ENCODE results near the gene OSBP2.

The OSBP2 gene

DNA sequence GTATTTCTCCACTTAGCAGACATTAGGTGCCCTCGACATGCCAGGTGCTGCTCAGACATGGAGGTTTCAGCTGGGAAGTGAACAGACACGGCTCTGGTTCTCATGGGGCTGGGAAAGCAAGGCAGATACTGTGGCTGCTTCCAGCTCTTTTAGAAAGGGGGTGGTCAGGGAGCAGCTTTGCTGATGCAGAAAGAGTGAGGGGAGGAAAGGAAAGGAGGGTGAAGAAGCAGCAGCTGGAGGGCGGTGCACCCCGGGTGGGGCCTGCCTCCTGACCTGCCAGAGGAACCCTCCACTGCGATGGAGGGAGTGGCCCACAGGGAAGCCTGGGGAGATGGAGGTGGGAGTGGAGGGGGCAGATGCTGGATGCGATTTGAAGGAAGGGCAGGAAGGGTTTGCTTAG, 197.1 kb downstream of the OSBP2 start:
- TF ChIP-seq CREB1 (IDR thresholded peaks at IDR 0.05; ENCODE audit: low read depth) (no peak), EP300 (IDR thresholded peaks at IDR 0.05; ENCODE audit: borderline replicate concordance) (no peak), TAF1 (IDR thresholded peaks at IDR 0.05; ENCODE audit: low read depth) (no peak), RAD21 (IDR thresholded peaks at IDR 0.05; ENCODE audit: low read depth) (no peak), ZBTB7A (IDR thresholded peaks at IDR 0.05; ENCODE audit: low read depth) (no peak), FOXM1 (IDR thresholded peaks at IDR 0.05; ENCODE audit: borderline replicate concordance, low read depth) (no peak), TEAD4 (IDR thresholded peaks at IDR 0.05) (no peak)
- TF ChIP-seq, protein P1, sequence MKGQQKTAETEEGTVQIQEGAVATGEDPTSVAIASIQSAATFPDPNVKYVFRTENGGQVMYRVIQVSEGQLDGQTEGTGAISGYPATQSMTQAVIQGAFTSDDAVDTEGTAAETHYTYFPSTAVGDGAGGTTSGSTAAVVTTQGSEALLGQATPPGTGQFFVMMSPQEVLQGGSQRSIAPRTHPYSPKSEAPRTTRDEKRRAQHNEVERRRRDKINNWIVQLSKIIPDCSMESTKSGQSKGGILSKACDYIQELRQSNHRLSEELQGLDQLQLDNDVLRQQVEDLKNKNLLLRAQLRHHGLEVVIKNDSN (IDR thresholded peaks at IDR 0.05) = no peak

- TF ChIP-seq, protein P2, sequence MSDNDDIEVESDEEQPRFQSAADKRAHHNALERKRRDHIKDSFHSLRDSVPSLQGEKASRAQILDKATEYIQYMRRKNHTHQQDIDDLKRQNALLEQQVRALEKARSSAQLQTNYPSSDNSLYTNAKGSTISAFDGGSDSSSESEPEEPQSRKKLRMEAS (IDR thresholded peaks at IDR 0.05) = no peak
- TF ChIP-seq, protein P3, sequence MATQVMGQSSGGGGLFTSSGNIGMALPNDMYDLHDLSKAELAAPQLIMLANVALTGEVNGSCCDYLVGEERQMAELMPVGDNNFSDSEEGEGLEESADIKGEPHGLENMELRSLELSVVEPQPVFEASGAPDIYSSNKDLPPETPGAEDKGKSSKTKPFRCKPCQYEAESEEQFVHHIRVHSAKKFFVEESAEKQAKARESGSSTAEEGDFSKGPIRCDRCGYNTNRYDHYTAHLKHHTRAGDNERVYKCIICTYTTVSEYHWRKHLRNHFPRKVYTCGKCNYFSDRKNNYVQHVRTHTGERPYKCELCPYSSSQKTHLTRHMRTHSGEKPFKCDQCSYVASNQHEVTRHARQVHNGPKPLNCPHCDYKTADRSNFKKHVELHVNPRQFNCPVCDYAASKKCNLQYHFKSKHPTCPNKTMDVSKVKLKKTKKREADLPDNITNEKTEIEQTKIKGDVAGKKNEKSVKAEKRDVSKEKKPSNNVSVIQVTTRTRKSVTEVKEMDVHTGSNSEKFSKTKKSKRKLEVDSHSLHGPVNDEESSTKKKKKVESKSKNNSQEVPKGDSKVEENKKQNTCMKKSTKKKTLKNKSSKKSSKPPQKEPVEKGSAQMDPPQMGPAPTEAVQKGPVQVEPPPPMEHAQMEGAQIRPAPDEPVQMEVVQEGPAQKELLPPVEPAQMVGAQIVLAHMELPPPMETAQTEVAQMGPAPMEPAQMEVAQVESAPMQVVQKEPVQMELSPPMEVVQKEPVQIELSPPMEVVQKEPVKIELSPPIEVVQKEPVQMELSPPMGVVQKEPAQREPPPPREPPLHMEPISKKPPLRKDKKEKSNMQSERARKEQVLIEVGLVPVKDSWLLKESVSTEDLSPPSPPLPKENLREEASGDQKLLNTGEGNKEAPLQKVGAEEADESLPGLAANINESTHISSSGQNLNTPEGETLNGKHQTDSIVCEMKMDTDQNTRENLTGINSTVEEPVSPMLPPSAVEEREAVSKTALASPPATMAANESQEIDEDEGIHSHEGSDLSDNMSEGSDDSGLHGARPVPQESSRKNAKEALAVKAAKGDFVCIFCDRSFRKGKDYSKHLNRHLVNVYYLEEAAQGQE (IDR thresholded peaks at IDR 0.05; ENCODE audit: low read depth) = no peak
- TF ChIP-seq TCF12 (IDR thresholded peaks at IDR 0.05; ENCODE audit: low read depth) = no peak
- TF ChIP-seq NFIC (IDR thresholded peaks at IDR 0.05) = no peak
- no peak for TF ChIP-seq TEAD4 (IDR thresholded peaks at IDR 0.05)
- no peak for TF ChIP-seq CREB1 (IDR thresholded peaks at IDR 0.05; ENCODE audit: low read depth)
- TF ChIP-seq FOXM1 (IDR thresholded peaks at IDR 0.05; ENCODE audit: borderline replicate concordance, low read depth) = no peak
- no peak for TF ChIP-seq RAD21 (IDR thresholded peaks at IDR 0.05; ENCODE audit: low read depth)
- no peak for TF ChIP-seq ZBTB7A (IDR thresholded peaks at IDR 0.05; ENCODE audit: low read depth)
- TF ChIP-seq, protein P1 (IDR thresholded peaks at IDR 0.05) = no peak
- TF ChIP-seq CEBPB (IDR thresholded peaks at IDR 0.05) = no peak
- TF ChIP-seq EGR1 (IDR thresholded peaks at IDR 0.05) = no peak
- no peak for TF ChIP-seq YY1 (IDR thresholded peaks at IDR 0.05; ENCODE audit: low read depth)
- no peak for TF ChIP-seq TAF1 (IDR thresholded peaks at IDR 0.05; ENCODE audit: low read depth)
These were observed 197.6 kb downstream of the OSBP2 start for GRCh38 chr22:30892286-30892685.

DNA sequence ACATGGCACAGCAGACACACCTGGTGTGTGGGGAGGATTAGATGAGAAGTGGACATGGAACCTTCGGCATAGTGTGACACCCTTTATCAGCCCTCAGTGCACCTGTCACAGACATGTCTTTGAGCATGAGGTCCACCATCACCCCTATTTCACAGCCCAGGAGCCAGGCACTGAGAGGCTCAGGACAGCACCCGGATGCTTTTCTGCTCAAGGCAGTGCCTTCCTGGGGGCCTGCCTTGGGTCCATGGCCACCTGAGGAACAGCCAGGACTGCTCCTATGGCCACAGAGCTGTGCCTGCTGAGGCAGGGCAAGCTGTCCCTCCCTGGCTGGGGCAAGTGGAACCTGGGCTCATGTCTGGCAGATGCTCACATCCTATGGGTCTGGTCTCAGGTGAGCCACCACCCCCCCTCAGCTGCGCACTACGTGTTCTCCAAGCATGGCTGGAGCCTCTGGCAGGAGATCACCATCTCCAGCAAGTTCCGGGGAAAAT, 198.1 kb downstream of the OSBP2 start:
- no peak for TF ChIP-seq NFIC (IDR thresholded peaks at IDR 0.05)
- TF ChIP-seq ZBTB7A (IDR thresholded peaks at IDR 0.05; ENCODE audit: low read depth) = no peak
- no peak for TF ChIP-seq EGR1 (IDR thresholded peaks at IDR 0.05)
- no peak for TF ChIP-seq TEAD4 (IDR thresholded peaks at IDR 0.05)
- no peak for TF ChIP-seq CREB1 (IDR thresholded peaks at IDR 0.05; ENCODE audit: low read depth)
- TF ChIP-seq, protein P2 (IDR thresholded peaks at IDR 0.05) = no peak
- TF ChIP-seq FOXM1 (IDR thresholded peaks at IDR 0.05; ENCODE audit: borderline replicate concordance, low read depth) = no peak

- TF ChIP-seq TCF12 (IDR thresholded peaks at IDR 0.05; ENCODE audit: low read depth) = no peak
- no peak for TF ChIP-seq TEAD4 (IDR thresholded peaks at IDR 0.05)
- TF ChIP-seq EP300 (IDR thresholded peaks at IDR 0.05; ENCODE audit: borderline replicate concordance) = no peak
- TF ChIP-seq CREB1 (IDR thresholded peaks at IDR 0.05; ENCODE audit: low read depth) = no peak
- no peak for TF ChIP-seq TAF1 (IDR thresholded peaks at IDR 0.05; ENCODE audit: low read depth)
- TF ChIP-seq, protein P3 (IDR thresholded peaks at IDR 0.05; ENCODE audit: low read depth) = no peak
- TF ChIP-seq RAD21 (IDR thresholded peaks at IDR 0.05; ENCODE audit: low read depth) = no peak
- TF ChIP-seq YY1 (IDR thresholded peaks at IDR 0.05; ENCODE audit: low read depth) = no peak
- TF ChIP-seq, protein P1 (IDR thresholded peaks at IDR 0.05) = no peak
These were observed 199.0 kb downstream of the OSBP2 start for GRCh38 chr22:30893434-30894370.

DNA sequence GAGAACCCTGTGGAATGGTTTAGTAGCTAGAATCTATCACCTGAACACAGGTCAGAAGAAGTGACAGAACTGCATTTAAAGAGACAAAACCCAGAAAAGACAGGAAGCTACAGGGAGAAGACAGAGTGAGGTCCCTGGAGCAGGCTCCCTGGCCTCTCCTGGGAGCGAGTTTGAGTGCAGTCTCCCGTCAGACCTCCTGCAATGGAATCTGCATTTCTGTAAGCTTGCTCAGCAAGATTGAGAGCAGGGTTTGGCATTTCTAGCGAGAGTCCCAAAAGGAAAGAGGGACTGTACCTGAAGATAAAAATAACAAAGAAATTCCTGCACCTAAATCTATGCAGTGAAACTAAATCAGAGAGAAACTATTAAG, 199.7 kb downstream of the OSBP2 start:
- TF ChIP-seq, protein P2 (IDR thresholded peaks at IDR 0.05) = no peak
- TF ChIP-seq, protein P1 (IDR thresholded peaks at IDR 0.05) = no peak
- no peak for TF ChIP-seq TCF12 (IDR thresholded peaks at IDR 0.05; ENCODE audit: low read depth)
- TF ChIP-seq YY1 (IDR thresholded peaks at IDR 0.05; ENCODE audit: low read depth) = no peak
- no peak for TF ChIP-seq CEBPB (IDR thresholded peaks at IDR 0.05)
- TF ChIP-seq TEAD4 (IDR thresholded peaks at IDR 0.05) = no peak
- no peak for TF ChIP-seq ZBTB7A (IDR thresholded peaks at IDR 0.05; ENCODE audit: low read depth)
- TF ChIP-seq EP300 (IDR thresholded peaks at IDR 0.05; ENCODE audit: borderline replicate concordance) = no peak
- no peak for TF ChIP-seq RAD21 (IDR thresholded peaks at IDR 0.05; ENCODE audit: low read depth)
- TF ChIP-seq FOXM1 (IDR thresholded peaks at IDR 0.05; ENCODE audit: borderline replicate concordance, low read depth) = no peak
- TF ChIP-seq TAF1 (IDR thresholded peaks at IDR 0.05; ENCODE audit: low read depth) = no peak
- TF ChIP-seq, protein P3 (IDR thresholded peaks at IDR 0.05; ENCODE audit: low read depth) = no peak
- TF ChIP-seq EGR1 (IDR thresholded peaks at IDR 0.05) = no peak
- TF ChIP-seq CREB1 (IDR thresholded peaks at IDR 0.05; ENCODE audit: low read depth) = no peak
- TF ChIP-seq NFIC (IDR thresholded peaks at IDR 0.05) = no peak

Measured in Ishikawa (cell line).